Epithelial cell of proximal tubule (primary cell): ENCODE measurements around the gene KRTAP4-1. TPM values are rescaled to one million over a fixed set of nuclear protein-coding genes. Genes with fewer than 3 reads are reported as not detected.

Experiments used
- total RNA-seq: library from RNA; depleted of rRNA; stranded (reverse); fragments of >200 nt; gene quantifications from 2 replicates; pipeline ENCODE4 v1.2.3, GENCODE V29; 2015

KRTAP4-1 gene
- total RNA-seq, 1 donor from 2014 or later = not detected

Other genes starting within 250 kb of the KRTAP4-1 start
- 13.4 and 17.1 TPM in 2 replicates for gene KRT23, start 247.3 kb downstream of the KRTAP4-1 start, total RNA-seq
- not detected in 2 replicates for gene KRT39, start 218.0 kb downstream of the KRTAP4-1 start, total RNA-seq
- gene KRT40, start 200.6 kb downstream of the KRTAP4-1 start, total RNA-seq = not detected in 2 replicates
- gene KRTAP3-3, start 190.7 kb downstream of the KRTAP4-1 start, total RNA-seq = not detected in 2 replicates
- not detected in 2 replicates for gene KRTAP3-2, start 185.0 kb downstream of the KRTAP4-1 start, total RNA-seq
- gene KRTAP3-1, start 175.8 kb downstream of the KRTAP4-1 start, total RNA-seq = not detected in 2 replicates
- gene KRTAP1-5, start 157.7 kb downstream of the KRTAP4-1 start, total RNA-seq = not detected in 2 replicates
- gene KRTAP1-4, start 154.7 kb downstream of the KRTAP4-1 start, total RNA-seq = not detected in 2 replicates
- not detected in 2 replicates for gene KRTAP1-3, start 150.0 kb downstream of the KRTAP4-1 start, total RNA-seq
- not detected in 2 replicates for gene KRTAP1-1, start 143.5 kb downstream of the KRTAP4-1 start, total RNA-seq
- gene KRTAP2-1, start 137.6 kb downstream of the KRTAP4-1 start, total RNA-seq = not detected in 2 replicates
- not detected in 2 replicates for gene KRTAP2-2, start 129.7 kb downstream of the KRTAP4-1 start, total RNA-seq
- gene KRTAP2-3, start 124.8 kb downstream of the KRTAP4-1 start, total RNA-seq = 11.6 and 26.7 TPM in 2 replicates
- not detected in 2 replicates for gene KRTAP2-4, start 119.0 kb downstream of the KRTAP4-1 start, total RNA-seq
- not detected in 2 replicates for gene KRTAP4-7, start 100.8 kb downstream of the KRTAP4-1 start, total RNA-seq
- gene KRTAP4-8, start 86.8 kb downstream of the KRTAP4-1 start, total RNA-seq = not detected in 2 replicates
- gene KRTAP4-16, start 82.7 kb downstream of the KRTAP4-1 start, total RNA-seq = not detected in 2 replicates
- gene KRTAP4-9, start 79.5 kb downstream of the KRTAP4-1 start, total RNA-seq = 0.58 TPM in 1 of 2 replicates, not detected in the other
- not detected in 2 replicates for gene KRTAP4-11, start 66.5 kb downstream of the KRTAP4-1 start, total RNA-seq
- gene KRTAP4-12, start 60.7 kb downstream of the KRTAP4-1 start, total RNA-seq = not detected in 2 replicates
- gene KRTAP4-6, start 44.4 kb downstream of the KRTAP4-1 start, total RNA-seq = not detected in 2 replicates
- not detected in 2 replicates for gene KRTAP4-5, start 35.1 kb downstream of the KRTAP4-1 start, total RNA-seq
- not detected in 2 replicates for gene KRTAP4-4, start 24.2 kb downstream of the KRTAP4-1 start, total RNA-seq
- gene KRTAP4-3, start 16.7 kb downstream of the KRTAP4-1 start, total RNA-seq = not detected in 2 replicates
- not detected in 2 replicates for gene KRTAP4-2, start 6.7 kb downstream of the KRTAP4-1 start, total RNA-seq
- not detected in 2 replicates for gene KRTAP9-1, start 5.0 kb upstream of the KRTAP4-1 start, total RNA-seq
- gene KRTAP9-2, start 41.7 kb upstream of the KRTAP4-1 start, total RNA-seq = not detected in 2 replicates
- not detected in 2 replicates for gene KRTAP9-3, start 47.5 kb upstream of the KRTAP4-1 start, total RNA-seq
- not detected in 2 replicates for gene KRTAP9-8, start 53.1 kb upstream of the KRTAP4-1 start, total RNA-seq
- not detected in 2 replicates for gene KRTAP9-4, start 64.8 kb upstream of the KRTAP4-1 start, total RNA-seq
- not detected in 2 replicates for gene KRTAP9-9, start 70.5 kb upstream of the KRTAP4-1 start, total RNA-seq
- not detected in 2 replicates for gene KRTAP9-6, start 80.5 kb upstream of the KRTAP4-1 start, total RNA-seq
- not detected in 2 replicates for gene KRTAP9-7, start 90.8 kb upstream of the KRTAP4-1 start, total RNA-seq
- not detected in 2 replicates for gene KRTAP29-1, start 117.9 kb upstream of the KRTAP4-1 start, total RNA-seq
- not detected in 2 replicates for gene KRTAP16-1, start 124.4 kb upstream of the KRTAP4-1 start, total RNA-seq
- not detected in 2 replicates for gene KRTAP17-1, start 130.8 kb upstream of the KRTAP4-1 start, total RNA-seq
- not detected in 2 replicates for gene KRT33A, start 165.9 kb upstream of the KRTAP4-1 start, total RNA-seq
- 0.29 TPM in 2 replicates for gene KRT33B, start 184.9 kb upstream of the KRTAP4-1 start, total RNA-seq
- gene KRT34, start 197.4 kb upstream of the KRTAP4-1 start, total RNA-seq = 4.2 and 15.1 TPM in 2 replicates
- gene KRT31, start 212.7 kb upstream of the KRTAP4-1 start, total RNA-seq = not detected in 2 replicates
- not detected in 2 replicates for gene KRT37, start 239.7 kb upstream of the KRTAP4-1 start, total RNA-seq